ENCODE measurements around the gene MEX3D.
A peak's percentile ranks its signal among the peaks of the same experiment; 100 is the strongest.

MEX3D gene

GRCh38 chr19:1512671-1513498 lies 55.2 kb downstream of the MEX3D start, which contains the start of gene ADAMTSL5 (continued):
- TF ChIP-seq ZSCAN5A (tag by site-specific recombination; IDR thresholded peaks at IDR 0.05) (peak; percentile 48; the same call in 1 of the 2 replicates), ZNF580 (tag by site-specific recombination; IDR thresholded peaks at IDR 0.05) (no peak), ZNF202 (tag by site-specific recombination; IDR thresholded peaks at IDR 0.05; ENCODE audit: borderline replicate concordance) (no peak), ZNF221 (tag by site-specific recombination; IDR thresholded peaks at IDR 0.05; ENCODE audit: borderline replicate concordance) (no peak), ZNF138 (tag by site-specific recombination; IDR thresholded peaks at IDR 0.05; ENCODE audit: borderline replicate concordance) (no peak), AEBP2 (tag by site-specific recombination; IDR thresholded peaks at IDR 0.05; ENCODE audit: borderline replicate concordance) (no peak), KLF16 (tag by site-specific recombination; IDR thresholded peaks at IDR 0.05) (no peak), ZNF660 (tag by site-specific recombination; IDR thresholded peaks at IDR 0.05) (peak; percentile 13; the same call in 1 of the 2 replicates), ZNF132 (tag by site-specific recombination; IDR thresholded peaks at IDR 0.05; ENCODE audit: borderline replicate concordance) (no peak), ZBTB8A (tag by site-specific recombination; IDR thresholded peaks at IDR 0.05) (peak; percentile 42; the same call in 1 of the 2 replicates), ZNF629 (tag by site-specific recombination; IDR thresholded peaks at IDR 0.05) (no peak), ZBTB49 (tag by site-specific recombination; IDR thresholded peaks at IDR 0.05; ENCODE audit: low read depth) (no peak), SCRT2 (tag by site-specific recombination; IDR thresholded peaks at IDR 0.05) (no peak), SP7 (tag by site-specific recombination; IDR thresholded peaks at IDR 0.05) (no peak; the same call in 1 of the 2 replicates), YY2 (tag by site-specific recombination; IDR thresholded peaks at IDR 0.05) (no peak), ZNF501 (tag by site-specific recombination; IDR thresholded peaks at IDR 0.05) (no peak), ZNF544 (tag by site-specific recombination; IDR thresholded peaks at IDR 0.05) (no peak), ZNF510 (tag by site-specific recombination; IDR thresholded peaks at IDR 0.05; ENCODE audit: insufficient replicate concordance) (no peak), ZNF518A (tag by site-specific recombination; conservative IDR thresholded peaks at IDR 0.05; ENCODE audit: low read depth) (no peak), ZNF157 (tag by site-specific recombination; IDR thresholded peaks at IDR 0.05) (no peak), ZNF514 (tag by site-specific recombination; IDR thresholded peaks at IDR 0.05) (no peak), RBAK (tag by site-specific recombination; IDR thresholded peaks at IDR 0.05) (no peak), ZNF843 (tag by site-specific recombination; IDR thresholded peaks at IDR 0.05) (no peak), ZNF341 (tag by site-specific recombination; IDR thresholded peaks at IDR 0.05; ENCODE audit: low read depth) (peak; percentile 73), ZIC2 (tag by site-specific recombination; IDR thresholded peaks at IDR 0.05) (no peak), BCL11A (tag by site-specific recombination; IDR thresholded peaks at IDR 0.05; ENCODE audit: low read depth) (no peak), ZNF18 (tag by site-specific recombination; IDR thresholded peaks at IDR 0.05) (no peak), MEIS1 (CRISPR knock-in tag; IDR thresholded peaks at IDR 0.05; ENCODE audit: borderline replicate concordance) (no peak)
